Thoracic aorta (tissue), 2 donors: ENCODE results near the gene TXN. TPM values are rescaled to one million over a fixed set of nuclear protein-coding genes. Genes with fewer than 3 reads are reported as not detected.
A peak's percentile ranks its signal among the peaks of the same experiment; 100 is the strongest.

Experiments
- ATAC-seq: fragments of 150-250 bp; one replicate; pipeline ENCODE4 v1.8.0; 2017; ENCODE audit warnings: low read depth; ENCODE audit not compliant: insufficient number of reproducible peaks, low FRiP score
- DNase-seq: peaks from one replicate; pipeline ENCODE4 v3.0.0-alpha.2; 2020; ENCODE audit warnings: low spot score
- H3K27ac ChIP-seq, 2 donors: fragments of 200-600 bp; sonication (generic); 1 replicate in 1 of 2; 2 replicates in 1 of 2; pipeline ENCODE4 v1.5.1; 2016; ENCODE audit warnings: mild to moderate bottlenecking in 2 of 2, moderate library complexity in 2 of 2
- H3K27me3 ChIP-seq: fragments of 200-600 bp; sonication (generic); replicated peaks from 2 replicates; pipeline ENCODE4 v1.6.0; 2016; ENCODE audit warnings: mild to moderate bottlenecking; ENCODE audit not compliant: insufficient read depth
- H3K36me3 ChIP-seq: fragments of 200-600 bp; sonication (generic); one replicate; pipeline ENCODE4 v1.5.1; 2016
- H3K4me1 ChIP-seq, 2 donors: fragments of 200-600 bp; sonication (generic); 1 replicate in 1 of 2; 2 replicates in 1 of 2; pipeline versions ENCODE4 v1.5.1 to v1.6.0; 2016; ENCODE audit warnings: low read depth in 2 of 2, mild to moderate bottlenecking in 1 of 2; ENCODE audit not compliant: control insufficient read depth in 1 of 2
- H3K4me3 ChIP-seq: fragments of 200-600 bp; sonication (generic); 2 replicates; pipeline ENCODE4 v1.5.1; 2016; ENCODE audit warnings: mild to moderate bottlenecking
- H3K9me3 ChIP-seq: fragments of 200-600 bp; sonication (generic); 2 replicates; pipeline ENCODE4 v1.5.1; 2016
- CTCF ChIP-seq: fragments of 200-600 bp; sonication (generic); IDR thresholded peaks from one replicate; pipeline ENCODE4 v1.5.1; 2019; ENCODE audit warnings: antibody characterized with exemption
- total RNA-seq, 2 donors: library from RNA; depleted of rRNA; stranded (reverse); fragments of >200 nt; gene quantifications; one replicate each; pipeline versions ENCODE4 v1.1.0 to v1.2.3, GENCODE V29; 2016

The TXN gene
- total RNA-seq, 2 donors from 2014 or later: 47.5 to 105 TPM

DNA sequence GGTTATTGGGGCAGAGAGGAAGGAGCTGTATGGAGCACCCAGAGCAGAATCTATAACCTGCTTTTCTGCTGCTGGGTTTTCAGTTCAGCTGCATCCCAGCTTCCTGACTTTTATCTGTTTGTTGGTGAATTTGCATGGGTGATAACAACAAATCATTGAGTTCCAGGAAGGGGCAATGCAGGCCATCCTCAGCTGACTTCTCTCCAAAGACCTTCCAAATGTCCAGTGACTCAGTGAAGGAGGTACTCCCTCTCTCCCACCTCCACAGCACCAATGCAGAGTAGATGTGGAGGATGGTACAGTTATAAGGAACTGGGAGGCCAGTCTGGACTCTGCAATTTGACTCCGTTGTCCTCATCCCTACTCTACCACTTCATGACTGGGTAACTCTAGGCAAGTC, 1.6 kb upstream of the TXN start:
- peaks cover 15 to 23% of the 10 kb centered on the region in 2 donors for H3K4me1 ChIP-seq
- H3K27ac ChIP-seq: peak overlapping the region; percentile 81 to 84
- no peaks in the 10 kb centered on the region for H3K36me3 ChIP-seq
- ATAC-seq (no peak), DNase-seq (no peak)
- no peak for TF ChIP-seq CTCF
- H3K9me3 ChIP-seq: no peaks in the 10 kb centered on the region
- no peaks in the 10 kb centered on the region for H3K27me3 ChIP-seq
- no peak overlapping the region for H3K4me3 ChIP-seq

DNA sequence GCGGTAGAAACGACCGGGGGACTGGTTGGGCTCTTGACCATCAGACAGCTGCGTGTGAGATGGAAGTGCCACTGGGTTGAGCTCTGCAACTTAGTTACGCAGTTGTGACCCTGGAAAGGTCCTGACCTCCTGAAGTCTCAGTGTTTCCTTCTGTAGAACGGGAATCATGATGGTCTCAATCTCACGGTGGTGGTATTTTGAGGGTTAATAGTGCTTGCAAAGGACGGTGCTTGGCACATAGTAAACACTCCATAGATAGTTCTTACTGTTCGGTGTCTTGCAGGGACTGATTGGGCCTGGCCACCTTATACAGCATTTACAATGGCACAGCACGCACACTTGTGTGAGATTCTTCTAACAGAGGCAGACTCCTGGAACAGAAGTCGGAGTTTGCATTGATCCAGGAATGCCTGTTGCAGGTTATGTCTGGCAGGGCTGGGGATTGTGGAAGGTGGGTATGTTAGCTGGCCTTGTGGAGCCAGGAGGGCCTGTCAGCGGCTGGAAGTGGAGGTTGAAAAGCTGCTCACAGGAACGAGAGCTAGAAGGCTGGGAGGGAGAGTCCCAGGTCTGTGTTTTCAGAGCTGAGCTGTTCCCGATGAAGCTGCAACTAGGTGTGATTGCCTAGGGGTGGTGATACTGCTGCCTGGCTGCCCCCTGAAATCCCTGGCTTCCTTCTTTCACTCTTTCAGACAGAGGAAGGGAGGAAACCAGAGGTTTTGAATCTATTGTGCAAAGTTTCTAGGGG, 962 bp upstream of the TXN start:
- Histone ChIP-seq H3K27me3 (no peaks in the 10 kb centered on the region), H3K9me3 (no peaks in the 10 kb centered on the region), H3K27ac (peak overlapping the region; percentile 81 to 84), H3K4me3 (peak overlapping the region; percentile 81), H3K4me1 (peaks cover 18 to 23% of the 10 kb centered on the region in 2 donors), H3K36me3 (no peaks in the 10 kb centered on the region)
- ATAC-seq: no peak
- no peak for TF ChIP-seq CTCF
- DNase-seq: no peak

GRCh38 chr9:110255463-110256379, 586 bp downstream of the TXN start:
- no peaks in the 10 kb centered on the region for H3K27me3 ChIP-seq
- H3K36me3 ChIP-seq: no peaks in the 10 kb centered on the region
- H3K4me1 ChIP-seq: peaks cover 18 to 23% of the 10 kb centered on the region in 2 donors
- no peak for TF ChIP-seq CTCF
- H3K9me3 ChIP-seq: no peaks in the 10 kb centered on the region
- peak; percentile 11 for ATAC-seq
- peak overlapping the region; percentile 81 to 84 for H3K27ac ChIP-seq
- peak; percentile 23 for DNase-seq
- H3K4me3 ChIP-seq: peak overlapping the region; percentile 81

DNA sequence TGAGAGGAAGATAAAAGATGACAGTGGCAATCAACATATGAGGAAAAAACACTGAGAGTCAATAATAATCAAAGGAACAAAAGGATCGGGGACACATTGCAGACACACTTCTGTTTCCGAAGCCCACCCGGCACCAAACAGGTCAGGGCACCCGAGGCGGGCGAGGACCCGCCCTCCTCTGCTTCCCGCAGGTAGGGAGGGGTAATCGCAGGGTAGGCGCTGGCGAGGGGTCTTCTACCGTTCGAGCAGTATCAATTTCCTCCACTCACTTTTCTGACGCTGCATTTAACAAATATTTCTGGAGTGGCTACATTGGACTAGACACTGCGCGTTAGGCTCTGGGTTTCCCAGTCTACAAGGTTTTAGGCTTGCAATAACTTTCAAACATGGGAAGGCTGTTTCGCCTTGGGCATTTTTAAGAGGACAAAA, 1.3 kb downstream of the TXN start:
- H3K27me3 ChIP-seq: no peaks in the 10 kb centered on the region
- TF ChIP-seq CTCF: no peak
- DNase-seq: no peak
- peaks cover 18 to 23% of the 10 kb centered on the region in 2 donors for H3K4me1 ChIP-seq
- ATAC-seq: no peak
- no peaks in the 10 kb centered on the region for H3K9me3 ChIP-seq
- H3K27ac ChIP-seq: peak overlapping the region; percentile 81 to 84
- no peaks in the 10 kb centered on the region for H3K36me3 ChIP-seq
- peak overlapping the region; percentile 81 for H3K4me3 ChIP-seq

- no peaks in the 10 kb centered on the region for H3K27me3 ChIP-seq
- DNase-seq (no peak), ATAC-seq (no peak)
- H3K9me3 ChIP-seq: no peaks in the 10 kb centered on the region
- peaks cover 18 to 23% of the 10 kb centered on the region in 2 donors for H3K4me1 ChIP-seq
- TF ChIP-seq CTCF: no peak
- H3K27ac ChIP-seq: peak overlapping the region in 1 of 2 donors; percentile 81
- H3K4me3 ChIP-seq: peak overlapping the region; percentile 81
- H3K36me3 ChIP-seq: peaks cover 5% of the 10 kb centered on the region
Observed at GRCh38 chr9:110254500-110254899, 1.8 kb downstream of the TXN start.
